ENCODE results near the gene DEGS1. TPM values are rescaled to one million over a fixed set of nuclear protein-coding genes. Genes with fewer than 3 reads are reported as not detected.

Gene DEGS1
- total and polyA plus RNA-seq, 12 donors, result 33.1 to 79.4 (median 35.7) TPM

DNA sequence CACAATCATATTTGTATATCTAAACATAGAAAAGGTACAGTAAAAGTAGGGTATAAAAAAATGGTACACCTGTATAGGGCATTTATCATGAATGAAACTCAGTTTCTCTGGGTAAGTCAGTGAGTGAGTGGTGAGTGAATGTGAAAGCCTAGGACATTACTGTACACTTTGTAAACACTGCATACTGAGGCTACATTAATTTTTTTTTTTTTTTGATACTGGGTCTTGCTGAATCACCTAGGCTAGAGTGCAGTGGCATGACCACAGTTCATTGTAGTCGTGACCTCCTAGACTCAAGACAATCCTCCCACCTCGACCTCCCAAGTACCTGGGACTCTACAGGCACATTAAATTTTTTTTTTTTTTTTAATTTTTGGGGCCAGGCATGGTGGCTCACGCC, 41.3 kb upstream of the DEGS1 start:
- 93 to 99% methylated on average over 3 of the region's 3 CpGs for WGBS, 2 donors
- DNase-seq, result no peak
- no peaks in the 10 kb centered on the region for H3K9me3 ChIP-seq
- H3K27me3 ChIP-seq, result no peaks in the 10 kb centered on the region
- no peaks in the 10 kb centered on the region for H3K4me1 ChIP-seq
- H3K36me3 ChIP-seq, result peaks cover 0 to 84% (median 22%) of the 10 kb centered on the region in 9 donors
- no peak overlapping the region for H3K27ac ChIP-seq
- H3K4me3 ChIP-seq, result no peak overlapping the region
- TF ChIP-seq, protein P1, sequence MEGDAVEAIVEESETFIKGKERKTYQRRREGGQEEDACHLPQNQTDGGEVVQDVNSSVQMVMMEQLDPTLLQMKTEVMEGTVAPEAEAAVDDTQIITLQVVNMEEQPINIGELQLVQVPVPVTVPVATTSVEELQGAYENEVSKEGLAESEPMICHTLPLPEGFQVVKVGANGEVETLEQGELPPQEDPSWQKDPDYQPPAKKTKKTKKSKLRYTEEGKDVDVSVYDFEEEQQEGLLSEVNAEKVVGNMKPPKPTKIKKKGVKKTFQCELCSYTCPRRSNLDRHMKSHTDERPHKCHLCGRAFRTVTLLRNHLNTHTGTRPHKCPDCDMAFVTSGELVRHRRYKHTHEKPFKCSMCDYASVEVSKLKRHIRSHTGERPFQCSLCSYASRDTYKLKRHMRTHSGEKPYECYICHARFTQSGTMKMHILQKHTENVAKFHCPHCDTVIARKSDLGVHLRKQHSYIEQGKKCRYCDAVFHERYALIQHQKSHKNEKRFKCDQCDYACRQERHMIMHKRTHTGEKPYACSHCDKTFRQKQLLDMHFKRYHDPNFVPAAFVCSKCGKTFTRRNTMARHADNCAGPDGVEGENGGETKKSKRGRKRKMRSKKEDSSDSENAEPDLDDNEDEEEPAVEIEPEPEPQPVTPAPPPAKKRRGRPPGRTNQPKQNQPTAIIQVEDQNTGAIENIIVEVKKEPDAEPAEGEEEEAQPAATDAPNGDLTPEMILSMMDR (IDR thresholded peaks at IDR 0.05), result no peak
- no peak for ATAC-seq
- intact Hi-C loops (cut with DNase I), result no loop called here

DNA sequence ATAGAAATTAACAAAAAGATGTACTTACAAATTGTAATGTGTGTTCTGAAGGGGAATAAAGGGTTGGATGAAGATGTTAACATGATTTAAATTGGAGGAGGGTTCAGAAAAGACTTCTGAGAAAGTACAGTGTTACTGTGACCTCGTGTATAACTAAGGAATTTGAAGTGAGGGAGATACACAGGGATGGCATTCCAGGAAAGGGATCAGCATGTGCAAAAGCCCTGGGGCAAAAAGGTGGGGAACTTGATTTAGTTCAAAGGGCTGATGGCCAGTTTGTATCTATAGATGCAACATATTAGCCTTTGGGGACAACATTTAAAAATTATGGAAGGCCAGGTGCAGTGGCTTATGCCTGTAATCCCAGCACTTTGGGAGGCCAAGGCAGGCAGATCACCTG, 33.3 kb upstream of the DEGS1 start:
- Histone ChIP-seq H3K27ac (no peak overlapping the region), H3K4me1 (no peaks in the 10 kb centered on the region), H3K36me3 (peaks cover 0 to 64% (median 16%) of the 10 kb centered on the region in 9 donors), H3K27me3 (no peaks in the 10 kb centered on the region), H3K9me3 (no peaks in the 10 kb centered on the region), H3K4me3 (no peak overlapping the region)
- TF ChIP-seq, protein P1 (IDR thresholded peaks at IDR 0.05), result no peak
- intact Hi-C loops (cut with DNase I), result no loop called here
- no peak for DNase-seq
- WGBS, 2 donors, result 41 to 64% methylated on average over 1 of the region's 1 CpG
- ATAC-seq, result no peak

GRCh38 chr1:224151117-224151516, 31.9 kb upstream of the DEGS1 start:
- TF ChIP-seq, protein P1 (IDR thresholded peaks at IDR 0.05), result no peak
- ATAC-seq (no peak), DNase-seq (no peak)
- Histone ChIP-seq H3K27ac (no peak overlapping the region), H3K4me1 (no peaks in the 10 kb centered on the region), H3K27me3 (no peaks in the 10 kb centered on the region), H3K4me3 (no peak overlapping the region), H3K36me3 (peaks cover 0 to 68% (median 16%) of the 10 kb centered on the region in 9 donors), H3K9me3 (no peaks in the 10 kb centered on the region)
- WGBS, 2 donors, result 76 to 97% methylated on average over 3 of the region's 3 CpGs
- intact Hi-C loops (cut with DNase I), result no loop called here

GRCh38 chr1:224157316-224157715, 25.7 kb upstream of the DEGS1 start:
- Histone ChIP-seq H3K4me1 (no peaks in the 10 kb centered on the region), H3K9me3 (no peaks in the 10 kb centered on the region), H3K27ac (no peak overlapping the region), H3K36me3 (peaks cover 0 to 93% (median 21%) of the 10 kb centered on the region in 9 donors), H3K27me3 (no peaks in the 10 kb centered on the region), H3K4me3 (no peak overlapping the region)
- TF ChIP-seq, protein P1 (IDR thresholded peaks at IDR 0.05), result no peak
- DNase-seq (no peak), ATAC-seq (no peak)
- WGBS, 2 donors, result 93 to 95% methylated on average over 11 of the region's 11 CpGs
- intact Hi-C loops (cut with DNase I), result no loop called here
